ENCODE measurements around the gene PHLDB1.

The PHLDB1 gene

DNA sequence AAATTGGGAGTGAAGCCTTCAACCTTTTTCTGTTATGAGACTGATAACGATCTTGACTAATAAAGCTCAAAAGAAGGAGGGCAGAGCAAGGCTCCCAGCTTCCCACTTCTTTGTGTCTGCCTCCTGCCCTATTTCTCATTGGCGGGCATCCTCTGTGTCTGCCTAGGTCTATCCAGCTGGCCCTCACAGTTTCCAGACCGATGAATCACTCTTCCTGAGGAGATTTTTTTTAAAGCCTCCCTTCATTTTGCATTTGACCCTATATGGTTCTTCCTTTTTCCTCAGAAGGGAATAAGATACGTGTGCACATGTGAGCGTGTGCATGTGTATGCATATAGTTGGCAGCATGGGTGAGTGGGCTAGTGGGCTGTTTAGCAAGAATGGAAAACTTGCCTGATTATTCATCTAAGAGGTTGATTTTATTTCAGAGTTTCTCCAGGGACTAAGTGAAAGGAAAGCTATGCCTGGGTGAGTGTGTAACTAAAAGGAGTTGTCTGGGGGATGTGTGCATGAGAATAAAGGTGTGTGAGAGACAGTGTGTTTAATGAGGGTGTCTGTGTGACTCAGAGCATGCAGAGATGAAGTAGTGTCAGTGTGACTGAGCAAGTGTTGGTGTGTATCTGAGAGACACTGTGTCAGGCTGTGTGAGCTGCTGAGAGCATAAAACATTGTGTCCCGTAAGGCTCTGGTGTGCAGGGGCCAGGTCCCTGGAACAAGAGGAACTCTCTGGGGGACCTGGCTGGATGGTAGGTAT, 12.2 kb downstream of the PHLDB1 start:
- TF ChIP-seq, protein P1, sequence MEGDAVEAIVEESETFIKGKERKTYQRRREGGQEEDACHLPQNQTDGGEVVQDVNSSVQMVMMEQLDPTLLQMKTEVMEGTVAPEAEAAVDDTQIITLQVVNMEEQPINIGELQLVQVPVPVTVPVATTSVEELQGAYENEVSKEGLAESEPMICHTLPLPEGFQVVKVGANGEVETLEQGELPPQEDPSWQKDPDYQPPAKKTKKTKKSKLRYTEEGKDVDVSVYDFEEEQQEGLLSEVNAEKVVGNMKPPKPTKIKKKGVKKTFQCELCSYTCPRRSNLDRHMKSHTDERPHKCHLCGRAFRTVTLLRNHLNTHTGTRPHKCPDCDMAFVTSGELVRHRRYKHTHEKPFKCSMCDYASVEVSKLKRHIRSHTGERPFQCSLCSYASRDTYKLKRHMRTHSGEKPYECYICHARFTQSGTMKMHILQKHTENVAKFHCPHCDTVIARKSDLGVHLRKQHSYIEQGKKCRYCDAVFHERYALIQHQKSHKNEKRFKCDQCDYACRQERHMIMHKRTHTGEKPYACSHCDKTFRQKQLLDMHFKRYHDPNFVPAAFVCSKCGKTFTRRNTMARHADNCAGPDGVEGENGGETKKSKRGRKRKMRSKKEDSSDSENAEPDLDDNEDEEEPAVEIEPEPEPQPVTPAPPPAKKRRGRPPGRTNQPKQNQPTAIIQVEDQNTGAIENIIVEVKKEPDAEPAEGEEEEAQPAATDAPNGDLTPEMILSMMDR (IDR thresholded peaks at IDR 0.05; ENCODE audit: insufficient read depth, low read depth, low read length, missing control alignments): no peak
- no peak overlapping the region for H3K4me3 ChIP-seq (ENCODE audit: low read depth, low read length)
- no peak for DNase-seq (ENCODE audit: low read depth)

DNA sequence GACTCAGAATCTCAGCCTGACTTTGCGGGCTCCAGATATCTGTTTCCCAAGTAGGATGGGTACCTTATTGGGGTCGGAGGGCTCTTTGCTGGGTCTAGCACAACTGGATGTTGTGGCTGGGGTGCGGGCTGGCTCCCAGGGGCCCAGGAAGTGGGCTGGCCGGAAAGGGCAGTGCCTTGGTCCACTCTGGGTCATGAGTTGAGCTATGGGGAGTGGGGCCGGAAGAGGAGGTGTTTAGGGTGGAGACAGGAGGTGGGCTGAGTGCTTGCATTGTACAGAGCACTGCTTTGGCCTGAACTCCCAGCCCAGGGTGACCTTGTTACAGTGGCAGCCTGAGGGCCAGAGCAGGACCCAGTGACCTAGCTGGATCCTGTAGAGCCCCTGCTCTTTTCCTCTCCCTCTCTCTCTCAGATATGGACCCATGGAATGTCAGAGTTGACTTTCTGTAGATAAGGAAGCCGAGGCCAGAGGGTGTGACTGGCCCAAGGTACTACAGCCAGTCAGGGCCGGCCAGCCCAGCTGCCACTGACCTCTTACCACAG, 13.2 kb downstream of the PHLDB1 start:
- DNase-seq (ENCODE audit: low read depth): no peak
- TF ChIP-seq, protein P1 (IDR thresholded peaks at IDR 0.05; ENCODE audit: insufficient read depth, low read depth, low read length, missing control alignments): no peak
- no peak overlapping the region for H3K4me3 ChIP-seq (ENCODE audit: low read depth, low read length)

DNA sequence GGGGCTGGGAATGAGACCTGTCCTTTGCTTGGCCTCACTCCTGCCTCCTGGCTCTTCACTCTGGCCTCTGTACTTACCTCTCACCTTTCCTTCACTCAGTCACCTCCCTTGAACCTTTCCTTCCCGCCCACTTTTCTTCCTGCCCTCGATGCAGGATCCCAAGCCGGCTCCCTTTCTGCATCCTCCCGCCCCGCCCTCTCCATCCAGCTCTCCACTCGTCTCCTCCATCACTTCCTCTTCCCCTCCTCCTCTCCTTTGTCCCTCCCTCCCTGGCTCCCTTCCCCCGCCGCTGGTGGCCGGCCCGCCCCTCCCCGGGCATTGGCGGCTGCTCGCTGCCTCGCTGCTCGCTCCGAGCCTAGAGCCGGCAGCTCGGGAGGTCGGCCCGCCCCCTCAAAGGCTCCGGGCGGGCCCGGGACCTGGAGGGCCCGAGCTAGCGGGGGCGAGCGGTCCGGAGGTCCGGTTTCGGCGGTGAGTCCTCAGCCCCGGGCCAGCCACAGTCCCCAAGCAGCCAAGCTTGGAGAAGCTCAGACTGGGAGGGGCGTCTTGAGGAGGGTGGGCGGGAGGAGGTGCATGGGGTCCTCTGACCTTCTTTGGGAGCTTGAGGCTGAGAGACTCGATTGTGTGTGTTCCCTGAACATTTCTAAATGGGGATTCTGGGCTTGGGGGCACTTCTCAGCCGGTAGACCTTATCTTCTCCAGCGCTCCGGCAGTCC, 13.8 kb downstream of the PHLDB1 start:
- DNase-seq (ENCODE audit: low read depth): no peak
- no peak overlapping the region for H3K4me3 ChIP-seq (ENCODE audit: low read depth, low read length)

DNA sequence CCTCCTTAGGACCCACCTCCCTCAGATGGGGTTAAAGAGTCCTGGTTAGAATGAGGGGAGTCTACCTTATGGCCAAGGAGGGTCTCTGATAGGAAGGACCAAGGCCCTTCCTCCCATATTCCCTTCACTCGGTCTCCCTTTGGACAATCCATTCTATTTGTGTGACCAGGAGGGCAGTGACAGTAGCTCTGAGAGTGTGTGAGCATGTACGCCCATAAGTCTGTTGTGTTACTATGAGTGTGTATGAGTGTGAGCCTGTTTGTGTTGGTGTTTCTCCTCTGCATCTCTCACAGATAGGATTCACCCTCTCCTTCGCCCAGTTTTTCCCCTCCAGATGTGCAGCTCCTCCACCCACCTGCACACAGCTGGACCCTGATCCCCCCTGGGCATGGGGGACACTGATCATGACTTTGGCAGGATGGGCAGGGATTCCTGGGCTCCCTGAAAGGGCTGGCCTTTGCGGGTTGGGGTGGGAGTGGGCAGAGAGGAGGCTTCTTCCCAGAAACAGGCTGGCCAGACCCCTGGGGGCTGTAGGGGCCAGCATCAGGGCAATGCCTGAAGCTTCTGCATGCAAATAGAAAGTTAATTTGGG, 14.5 kb downstream of the PHLDB1 start:
- TF ChIP-seq, protein P1 (IDR thresholded peaks at IDR 0.05; ENCODE audit: insufficient read depth, low read depth, low read length, missing control alignments): no peak
- H3K4me3 ChIP-seq (ENCODE audit: low read depth, low read length): no peak overlapping the region
- DNase-seq (ENCODE audit: low read depth): no peak

More for the DNA sequence above, 13.8 kb downstream of the PHLDB1 start:
- TF ChIP-seq, protein P1 (IDR thresholded peaks at IDR 0.05; ENCODE audit: insufficient read depth, low read depth, low read length, missing control alignments): no peak

DNA sequence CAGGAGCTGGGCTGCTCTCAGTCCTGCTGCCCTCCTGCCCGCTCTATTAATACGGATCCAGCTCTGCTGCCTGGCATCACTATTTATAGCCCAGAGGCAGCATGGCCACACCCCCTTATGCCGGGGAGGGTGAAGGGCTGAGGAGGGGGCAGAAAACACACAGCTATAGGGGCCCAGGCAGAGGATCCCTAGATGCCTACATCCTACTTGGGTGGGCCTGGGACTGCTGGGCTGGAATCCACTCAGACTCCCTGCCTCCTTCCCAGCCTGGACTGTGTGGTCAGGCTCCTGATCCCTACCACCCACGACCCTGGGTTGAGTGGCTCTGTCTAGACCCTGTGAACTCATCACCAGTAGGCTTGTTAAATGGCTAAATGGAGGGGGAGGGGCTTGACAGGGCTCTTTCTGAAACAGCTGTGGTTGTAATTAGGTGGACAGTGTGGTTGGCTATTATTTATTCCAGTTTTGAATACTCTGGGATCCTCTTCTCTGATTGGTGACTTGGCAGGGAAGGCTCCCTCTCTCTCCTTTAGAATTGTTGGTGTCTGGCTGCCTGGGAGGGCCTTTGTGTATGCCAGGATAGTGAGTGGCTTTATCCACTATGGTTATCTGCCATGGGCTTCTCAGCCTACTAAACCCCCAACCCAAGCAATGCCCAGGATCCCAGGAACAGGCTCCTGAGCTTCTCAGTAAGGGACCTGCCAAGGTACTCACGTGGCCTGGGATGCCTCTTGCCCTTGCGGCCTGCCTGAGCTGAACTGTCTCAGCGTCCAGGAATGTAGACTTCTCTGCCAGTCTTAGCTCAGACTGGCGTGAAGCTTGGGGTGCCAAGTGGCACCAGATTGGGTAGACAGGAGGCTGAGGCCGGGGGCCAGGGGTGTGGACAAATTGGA, 15.2 kb downstream of the PHLDB1 start:
- TF ChIP-seq, protein P1 (IDR thresholded peaks at IDR 0.05; ENCODE audit: insufficient read depth, low read depth, low read length, missing control alignments): no peak
- H3K4me3 ChIP-seq (ENCODE audit: low read depth, low read length): no peak overlapping the region
- DNase-seq (ENCODE audit: low read depth): no peak

DNA sequence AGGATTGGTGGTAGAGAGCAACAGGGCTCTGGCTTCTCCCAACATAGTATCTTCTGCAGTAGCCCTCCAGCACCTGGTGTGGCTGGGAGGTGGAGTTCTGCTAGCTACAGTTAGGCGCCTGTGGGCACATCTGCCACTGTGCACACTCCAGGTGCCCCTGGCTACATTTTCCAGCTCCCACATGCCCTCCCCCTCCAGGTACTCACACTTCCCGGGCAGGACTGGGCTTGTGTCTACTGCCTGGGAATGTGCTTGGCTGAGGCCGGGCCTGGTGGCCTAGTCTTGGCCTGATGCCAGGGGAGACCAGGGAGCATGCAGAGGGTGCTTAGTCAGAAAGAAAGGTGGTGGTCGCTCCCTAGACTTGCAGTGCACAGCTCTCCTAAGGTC, 15.8 kb downstream of the PHLDB1 start:
- no peak overlapping the region for H3K4me3 ChIP-seq (ENCODE audit: low read depth, low read length)
- DNase-seq (ENCODE audit: low read depth): no peak

More for the DNA sequence above, 15.8 kb downstream of the PHLDB1 start:
- TF ChIP-seq, protein P1 (IDR thresholded peaks at IDR 0.05; ENCODE audit: insufficient read depth, low read depth, low read length, missing control alignments): no peak
